Cardiac septum (tissue), 1 donor: ENCODE measurements around the gene ACTC1. TPM values are rescaled to one million over a fixed set of nuclear protein-coding genes. Genes with fewer than 3 reads are reported as not detected.

ENCODE experiments used
- DNase-seq: peaks from one replicate; pipeline ENCODE4 v3.0.0-alpha.2; 2020; ENCODE audit warnings: low spot score
- intact Hi-C: fragments of 100-400 bp; cut with DNase I; formaldehyde crosslinking; loops from one replicate; pipeline ENCODE4 v1.14.0; 2022
- total RNA-seq: library from RNA; stranded (reverse); fragmentation: NEBNext Ultra II Directional; extraction: Animal tissue kit (Norgen Biotek cat#: 25700); gene quantifications from one replicate; pipeline ENCODE4 v1.2.1, GENCODE V29; 2021
- donor health status: DM: no; HTN: no; CAD: no.

The ACTC1 gene
- total RNA-seq, 1 donor from 2014 or later, result 11,631 TPM

GRCh38 chr15:34769711-34770110, 25.6 kb downstream of the ACTC1 start:
- DNase-seq, result no peak
- intact Hi-C loops, result no loop called here

GRCh38 chr15:34768530-34768929, 26.8 kb downstream of the ACTC1 start:
- intact Hi-C loops, result no loop called here

GRCh38 chr15:34765741-34766140, 29.6 kb downstream of the ACTC1 start:
- DNase-seq, result no peak
- intact Hi-C loops, result no loop called here

More at GRCh38 chr15:34768530-34768929, 26.8 kb downstream of the ACTC1 start:
- no peak for DNase-seq

- intact Hi-C loops, result no loop called here
These were observed 34.4 kb downstream of the ACTC1 start for GRCh38 chr15:34760909-34761308.

GRCh38 chr15:34759992-34760391, 35.4 kb downstream of the ACTC1 start:
- intact Hi-C loops, result no loop called here
- DNase-seq, result no peak

More at GRCh38 chr15:34760909-34761308, 34.4 kb downstream of the ACTC1 start:
- no peak for DNase-seq

- intact Hi-C loops, result no loop called here
- no peak for DNase-seq
These were observed 36.0 kb downstream of the ACTC1 start for GRCh38 chr15:34759347-34759746.

- intact Hi-C loops, result no loop called here
- no peak for DNase-seq
These were observed 38.1 kb downstream of the ACTC1 start for GRCh38 chr15:34757262-34757661.

GRCh38 chr15:34755419-34755773, 40.0 kb downstream of the ACTC1 start:
- intact Hi-C loops, result no loop called here
- no peak for DNase-seq

- intact Hi-C loops, result no loop called here
- DNase-seq, result no peak
These were observed 40.5 kb downstream of the ACTC1 start, which contains the start of gene GJD2 for GRCh38 chr15:34754674-34755418. TSS of gene GJD2 (minus strand) at chr15:34754998. CDS start at chr15:34754488, 510 bp downstream.

GRCh38 chr15:34754171-34754601, 41.2 kb downstream of the ACTC1 start:
- DNase-seq, result no peak
- intact Hi-C loops, result no loop called here

- intact Hi-C loops, result no loop called here
- no peak for DNase-seq
These were observed 42.0 kb downstream of the ACTC1 start for GRCh38 chr15:34753236-34753894.

- intact Hi-C loops, result no loop called here
- DNase-seq, result no peak
These were observed 45.7 kb downstream of the ACTC1 start for GRCh38 chr15:34749691-34750090.

Other genes starting within 250 kb of the ACTC1 start
- gene GOLGA8B, start 211.9 kb downstream of the ACTC1 start, total RNA-seq, result 36.9 TPM
- 0.11 TPM for gene GJD2, start 40.6 kb downstream of the ACTC1 start, total RNA-seq
- 13.2 TPM for gene AQR, start 174.2 kb upstream of the ACTC1 start, total RNA-seq
- 31.6 TPM for gene ZNF770, start 192.7 kb upstream of the ACTC1 start, total RNA-seq